HG03097 (cell line): ENCODE results near the gene IGF2BP2.

ENCODE experiments used
- ATAC-seq: cut with Tn5 transposase; IDR thresholded peaks from one replicate; pipeline ENCODE4 v1.9.1; 2021; ENCODE audit not compliant: unreplicated experiment, low FRiP score

IGF2BP2 gene

DNA sequence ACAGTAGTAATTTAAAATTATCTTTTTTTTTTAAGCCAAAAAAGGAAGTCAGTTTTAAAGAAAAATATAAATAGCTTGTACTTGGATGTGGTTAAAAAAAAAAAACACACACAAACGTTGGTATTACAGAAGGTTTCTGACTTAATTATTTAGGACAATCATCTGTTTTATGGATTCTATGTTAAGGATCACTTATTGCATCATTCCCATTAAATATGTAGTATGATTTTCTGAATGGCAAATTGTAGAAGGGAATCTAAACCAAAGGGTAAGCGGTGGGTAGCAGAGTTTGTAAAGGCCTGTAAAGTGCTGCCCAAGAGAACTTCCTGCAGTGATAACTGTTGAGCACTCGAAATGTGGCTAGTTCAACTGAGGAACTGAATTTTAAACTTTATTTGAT lies 230.8 kb downstream of the IGF2BP2 start:
- ATAC-seq: no peak
